DMS 273 (cell line): Measurements from ENCODE around the gene VPS51.
A peak's percentile ranks its signal among the peaks of the same experiment; 100 is the strongest.

Experiments
- DNase-seq: peaks from one replicate; lab custom pipeline; 2025; ENCODE audit not compliant: unreplicated experiment; lab: John Stamatoyannopoulos, UW

Gene VPS51

DNA sequence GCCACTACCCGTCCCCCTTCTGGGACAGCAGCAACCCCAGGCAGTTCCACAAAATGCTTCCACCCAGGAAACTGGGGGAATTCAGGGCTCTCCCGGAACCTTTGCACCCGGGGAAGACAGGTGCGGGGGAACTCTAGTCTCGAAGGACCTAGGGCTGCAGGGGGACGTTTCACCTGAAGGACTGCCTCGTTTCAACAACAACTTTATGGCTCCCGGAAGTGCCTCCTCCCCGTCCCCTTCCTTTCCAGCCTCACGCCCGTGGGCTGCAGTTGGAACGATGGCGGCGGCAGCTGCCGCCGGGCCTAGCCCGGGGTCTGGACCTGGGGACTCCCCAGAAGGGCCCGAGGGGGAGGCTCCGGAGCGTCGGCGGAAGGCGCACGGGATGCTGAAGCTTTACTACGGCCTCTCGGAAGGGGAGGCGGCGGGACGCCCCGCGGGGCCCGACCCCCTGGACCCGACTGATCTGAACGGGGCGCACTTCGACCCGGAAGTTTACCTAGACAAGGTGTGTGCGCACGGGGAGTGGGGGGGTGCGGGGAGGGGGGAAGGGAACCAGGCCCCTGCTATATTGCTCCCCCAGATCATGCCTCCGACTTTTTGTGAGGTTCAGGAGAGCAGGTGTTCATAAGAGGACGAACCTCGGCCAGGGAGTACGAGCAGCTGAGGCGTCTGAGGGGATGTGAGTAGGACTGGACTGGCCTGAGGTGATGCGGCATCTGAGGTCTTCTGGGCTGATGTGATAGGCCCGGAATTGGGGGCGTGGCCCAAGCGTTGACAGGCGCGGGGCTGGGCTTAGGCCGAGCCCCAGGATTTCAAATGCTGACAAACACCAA, at the start of gene VPS51:
TSS of gene VPS51 (plus strand) at position 241 of the 833 bp plus-strand sequence. CDS start at position 278, 37 bp downstream.
- peak; percentile 91 for DNase-seq

GRCh38 chr11:65047581-65048422, 48.2 kb upstream of the VPS51 start:
- no peak for DNase-seq

- DNase-seq, result no peak
Observed at GRCh38 chr11:65051398-65051858, 44.6 kb upstream of the VPS51 start.

GRCh38 chr11:65053827-65054508, 42.0 kb upstream of the VPS51 start:
- DNase-seq, result no peak

GRCh38 chr11:65055538-65055937, 40.5 kb upstream of the VPS51 start:
- DNase-seq, result no peak

GRCh38 chr11:65056999-65057398, 39.0 kb upstream of the VPS51 start:
- DNase-seq, result no peak

DNA sequence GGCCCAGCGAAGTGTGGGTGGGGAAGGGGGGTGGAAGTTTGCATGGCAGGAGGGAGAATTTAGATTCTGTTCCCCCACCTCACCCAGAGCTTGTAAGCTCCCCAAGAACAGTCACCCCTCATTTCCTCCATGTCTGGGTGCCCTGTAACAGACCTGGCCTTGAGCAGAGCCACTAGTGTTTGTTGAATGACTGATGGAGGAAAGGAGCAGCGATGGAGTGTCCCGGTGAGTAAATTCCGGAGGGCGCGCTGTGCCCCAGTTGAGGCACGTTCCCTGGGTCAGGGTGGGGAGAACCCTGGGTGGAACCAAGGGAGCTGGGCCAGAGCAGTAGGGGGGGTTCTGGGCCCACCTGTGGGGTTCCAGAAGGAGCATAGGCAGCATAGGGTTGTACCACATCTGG, 38.5 kb upstream of the VPS51 start:
- no peak for DNase-seq

DNA sequence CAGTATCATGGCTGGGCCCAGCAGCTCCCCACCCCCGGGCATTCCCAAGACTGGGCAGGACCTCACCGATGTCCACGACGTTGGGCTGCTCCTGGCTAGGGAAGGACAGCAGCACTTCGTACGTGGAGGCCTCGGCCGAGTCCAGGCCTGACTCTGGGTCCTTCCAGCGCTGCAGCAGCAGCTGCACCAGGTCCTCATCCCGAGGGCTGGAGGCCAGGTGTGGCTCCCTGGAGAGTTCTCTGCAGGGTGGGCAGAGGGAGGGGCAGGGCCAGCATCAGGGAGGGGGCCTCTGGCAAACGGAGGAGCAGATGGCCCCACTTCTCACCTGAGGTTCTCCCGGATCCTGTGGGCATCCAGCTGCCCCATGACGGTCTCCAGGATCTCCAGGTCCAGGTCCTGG, 38.0 kb upstream of the VPS51 start:
- DNase-seq, result no peak

- no peak for DNase-seq
Observed at GRCh38 chr11:65058419-65059054, 37.5 kb upstream of the VPS51 start, which contains the start of gene NAALADL1. TSS of gene NAALADL1 (minus strand) at chr11:65058553. CDS start at chr11:65058521, 32 bp downstream.

DNA sequence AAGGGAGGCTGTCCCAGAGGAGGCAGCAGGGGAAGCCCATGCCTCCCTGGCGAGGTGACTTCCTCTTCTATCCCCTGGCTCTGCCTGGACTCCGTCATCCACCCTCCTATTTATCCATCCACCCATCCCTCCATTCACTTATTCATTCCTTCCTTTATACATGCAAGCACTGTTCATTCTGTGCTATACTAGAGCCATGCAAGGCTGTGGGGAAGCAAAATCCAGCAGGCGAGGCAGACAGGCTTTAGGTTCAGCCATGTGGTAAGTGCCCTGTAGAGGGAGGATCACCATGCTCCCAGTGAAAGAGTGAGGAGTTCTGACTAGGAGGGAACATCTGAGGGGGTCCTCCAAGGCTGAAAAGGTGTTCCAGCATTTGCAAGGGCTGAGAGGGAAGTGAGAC, 36.5 kb upstream of the VPS51 start:
- DNase-seq, result no peak

GRCh38 chr11:65059959-65060824, 35.8 kb upstream of the VPS51 start:
- no peak for DNase-seq

- DNase-seq, result peak; percentile 14
Observed at GRCh38 chr11:65060913-65061408, 35.1 kb upstream of the VPS51 start.

- DNase-seq, result no peak
Observed at GRCh38 chr11:65063532-65063931, 32.5 kb upstream of the VPS51 start.

DNA sequence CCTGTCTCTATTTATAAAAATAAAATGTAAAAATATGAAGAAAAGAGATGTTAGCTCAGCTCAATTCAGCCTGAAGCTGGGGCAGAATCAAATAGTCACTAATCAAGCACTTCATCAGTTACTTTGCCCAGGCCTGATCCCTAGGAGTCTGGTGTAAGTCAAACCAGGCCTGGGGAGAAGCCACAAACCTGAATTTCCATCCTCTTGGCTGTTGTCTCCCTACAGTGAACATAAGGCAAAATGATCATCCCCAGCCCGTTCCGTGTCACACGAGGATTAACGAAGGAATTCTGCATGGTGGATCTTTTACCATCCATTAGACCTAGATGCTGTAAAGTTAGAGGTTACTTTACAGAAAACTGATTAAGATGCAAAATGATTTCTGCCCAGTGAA, 31.2 kb upstream of the VPS51 start:
- DNase-seq, result no peak

DNA sequence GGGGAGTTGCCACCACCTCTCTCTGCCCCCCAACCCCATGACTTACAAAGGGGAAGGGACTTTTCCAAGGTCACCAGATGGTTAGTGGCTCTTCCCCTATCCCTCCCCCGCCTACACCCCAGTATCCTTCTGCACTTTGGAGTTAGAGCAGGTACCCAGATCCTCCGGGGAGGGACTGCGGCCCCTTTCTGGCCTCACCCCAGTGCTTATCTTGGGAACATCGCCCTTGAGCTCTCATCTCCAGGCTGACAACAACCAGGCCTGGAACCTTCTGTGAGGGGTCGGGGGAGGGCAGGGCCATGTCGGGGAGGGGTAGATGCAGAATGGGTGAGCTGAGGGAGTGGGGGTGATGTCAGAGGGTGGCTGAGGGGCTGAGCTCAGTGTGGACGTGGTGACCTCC, 30.2 kb upstream of the VPS51 start:
- DNase-seq, result no peak

GRCh38 chr11:65066315-65066714, 29.7 kb upstream of the VPS51 start:
- no peak for DNase-seq

DNA sequence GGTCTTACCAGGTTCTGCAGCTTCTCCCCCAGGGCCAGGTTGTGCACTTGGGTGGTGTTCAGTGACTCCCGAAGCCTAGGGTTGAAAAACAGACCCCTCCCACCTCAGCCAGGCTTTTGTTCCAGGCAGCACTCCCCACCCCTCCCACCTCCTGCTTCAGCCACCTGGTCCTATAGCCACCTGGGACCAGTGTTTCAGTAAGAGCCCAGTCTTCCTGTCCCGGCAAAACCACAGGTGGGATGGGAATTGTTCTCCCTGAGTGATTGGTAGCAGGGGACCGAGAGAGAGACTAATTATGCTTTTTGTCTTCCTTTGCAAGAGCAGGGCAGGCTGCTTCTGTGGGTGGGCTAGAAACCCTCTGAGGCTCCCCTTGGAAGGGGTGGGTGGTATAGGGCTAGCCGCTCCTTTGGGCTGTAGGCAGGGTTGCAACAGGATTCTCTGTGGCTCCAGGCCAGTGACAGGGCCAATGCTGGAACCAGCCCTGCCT, 29.2 kb upstream of the VPS51 start:
- no peak for DNase-seq

GRCh38 chr11:65067446-65067845, 28.6 kb upstream of the VPS51 start:
- DNase-seq, result no peak

GRCh38 chr11:65069217-65069616, 26.8 kb upstream of the VPS51 start:
- no peak for DNase-seq
